DOHH2 (cell line): ENCODE measurements around the gene ANXA5.

Experiments used
- H3F3A ChIP-seq: fragments of 200-600 bp; sonication (generic), shearing (Covaris generic); 2 replicates; pipeline ENCODE4 v1.6.0; 2016; ENCODE audit warnings: antibody characterized with exemption, mild to moderate bottlenecking; ENCODE audit not compliant: control insufficient read depth, insufficient read depth
- H3K27ac ChIP-seq: fragments of 200-600 bp; sonication (generic); 2 replicates; pipeline ENCODE4 v1.5.1; 2014; ENCODE audit warnings: low read depth, mild to moderate bottlenecking, low read length, moderate library complexity
- H3K27me3 ChIP-seq: fragments of 200-600 bp; sonication (generic); 2 replicates; pipeline ENCODE4 v1.6.1; 2014; ENCODE audit warnings: mild to moderate bottlenecking, low read length, mixed read lengths; ENCODE audit not compliant: control insufficient read depth
- H3K36me3 ChIP-seq: fragments of 200-600 bp; sonication (generic); 2 replicates; pipeline ENCODE4 v1.6.1; 2014; ENCODE audit warnings: mild to moderate bottlenecking, low read length, moderate library complexity, mixed read lengths; ENCODE audit not compliant: control insufficient read depth
- H3K4me1 ChIP-seq: fragments of 200-600 bp; sonication (generic); 2 replicates; pipeline ENCODE4 v1.6.1; 2014; ENCODE audit warnings: mild to moderate bottlenecking, low read length, mixed read lengths; ENCODE audit not compliant: control insufficient read depth
- H3K4me2 ChIP-seq: fragments of 200-600 bp; sonication (generic); 2 replicates; pipeline ENCODE4 v1.6.0; 2014; ENCODE audit warnings: mild to moderate bottlenecking, low read length, moderate library complexity
- H3K4me3 ChIP-seq: fragments of 200-600 bp; sonication (generic); 2 replicates; pipeline ENCODE4 v1.5.1; 2014; ENCODE audit warnings: mild to moderate bottlenecking, low read length, mixed read lengths
- H3K79me2 ChIP-seq: fragments of 200-600 bp; sonication (generic); 2 replicates; pipeline ENCODE4 v1.6.1; 2014; ENCODE audit warnings: mild to moderate bottlenecking, low read length, mixed read lengths; ENCODE audit not compliant: control insufficient read depth
- H3K9me2 ChIP-seq: fragments of 200-600 bp; sonication (generic); replicated peaks from 2 replicates; pipeline ENCODE4 v1.6.1; 2014; ENCODE audit warnings: mild to moderate bottlenecking, low read length, mixed read lengths; ENCODE audit not compliant: control insufficient read depth
- H3K9me3 ChIP-seq: fragments of 200-600 bp; sonication (generic); 2 replicates; pipeline ENCODE4 v1.6.1; 2014; ENCODE audit warnings: antibody characterized with exemption, low read length, mixed read lengths; ENCODE audit not compliant: control insufficient read depth, insufficient read depth
- H4K20me1 ChIP-seq: fragments of 200-600 bp; sonication (generic); 2 replicates; pipeline ENCODE4 v1.6.0; 2014; ENCODE audit warnings: low read depth, mild to moderate bottlenecking, antibody characterized with exemption, low read length, moderate library complexity; ENCODE audit not compliant: control insufficient read depth, insufficient read depth
- CTCF ChIP-seq: fragments of 200-600 bp; sonication (generic); IDR thresholded peaks from one replicate; pipeline ENCODE4 v1.5.1; 2014; ENCODE audit warnings: antibody characterized with exemption, mild to moderate bottlenecking, low read depth, low read length; ENCODE audit not compliant: poor library complexity, severe bottlenecking
- EZH2phosphoT487 ChIP-seq: fragments of 200-600 bp; sonication (generic); IDR thresholded peaks from 2 replicates; pipeline ENCODE4 v1.6.1; 2017; ENCODE audit warnings: borderline replicate concordance, mild to moderate bottlenecking, antibody characterized with exemption, low read length, moderate library complexity, mixed read lengths

ANXA5 gene

GRCh38 chr4:121739575-121739974, 42.8 kb upstream of the ANXA5 start:
- Histone ChIP-seq H3K4me3 (no peak overlapping the region), H3F3A (no peaks in the 10 kb centered on the region), H3K27me3 (peaks cover 7% of the 10 kb centered on the region), H4K20me1 (no peaks in the 10 kb centered on the region), H3K27ac (no peak overlapping the region), H3K4me2 (no peak overlapping the region), H3K9me2 (no peaks in the 10 kb centered on the region), H3K4me1 (no peaks in the 10 kb centered on the region), H3K9me3 (no peaks in the 10 kb centered on the region), H3K79me2 (no peaks in the 10 kb centered on the region), H3K36me3 (no peaks in the 10 kb centered on the region)
- TF ChIP-seq CTCF: no peak
- TF ChIP-seq EZH2phosphoT487: no peak

GRCh38 chr4:121738780-121739535, 42.2 kb upstream of the ANXA5 start:
- Histone ChIP-seq H3K27ac (no peak overlapping the region), H3F3A (no peaks in the 10 kb centered on the region), H3K36me3 (no peaks in the 10 kb centered on the region), H4K20me1 (no peaks in the 10 kb centered on the region), H3K4me1 (no peaks in the 10 kb centered on the region), H3K9me2 (no peaks in the 10 kb centered on the region), H3K4me3 (no peak overlapping the region), H3K27me3 (peaks cover 11% of the 10 kb centered on the region), H3K79me2 (no peaks in the 10 kb centered on the region), H3K9me3 (no peaks in the 10 kb centered on the region), H3K4me2 (no peak overlapping the region)
- TF ChIP-seq EZH2phosphoT487 (no peak), CTCF (no peak)

GRCh38 chr4:121737846-121738554, 41.2 kb upstream of the ANXA5 start:
- Histone ChIP-seq H3K4me2 (no peak overlapping the region), H3K4me1 (no peaks in the 10 kb centered on the region), H4K20me1 (no peaks in the 10 kb centered on the region), H3K79me2 (no peaks in the 10 kb centered on the region), H3F3A (no peaks in the 10 kb centered on the region), H3K27ac (no peak overlapping the region), H3K9me3 (no peaks in the 10 kb centered on the region), H3K27me3 (peaks cover 11% of the 10 kb centered on the region), H3K36me3 (no peaks in the 10 kb centered on the region), H3K9me2 (no peaks in the 10 kb centered on the region), H3K4me3 (no peak overlapping the region)
- no peak for TF ChIP-seq EZH2phosphoT487
- no peak for TF ChIP-seq CTCF
